Endothelial cell (in vitro differentiated cells): ENCODE results near the gene CD8B2. TPM values are rescaled to one million over a fixed set of nuclear protein-coding genes. Genes with fewer than 3 reads are reported as not detected.

ENCODE experiments used
- DNase-seq: peaks from one replicate; pipeline ENCODE4 v3.0.0; 2021; ENCODE audit warnings: low spot score
- H3K27ac Mint-ChIP-seq: one replicate; pipeline ENCODE4 v1.8.0; 2021; ENCODE audit warnings: mixed read lengths, inconsistent platforms; ENCODE audit not compliant: unreplicated experiment
- H3K27me3 Mint-ChIP-seq: one replicate; pipeline ENCODE4 v1.8.0; 2021; ENCODE audit warnings: mild to moderate bottlenecking, moderate library complexity, mixed read lengths, inconsistent platforms; ENCODE audit not compliant: unreplicated experiment
- H3K36me3 Mint-ChIP-seq: one replicate; pipeline ENCODE4 v1.8.0; 2021; ENCODE audit warnings: mild to moderate bottlenecking, low read depth, mixed read lengths, inconsistent platforms; ENCODE audit not compliant: unreplicated experiment
- H3K4me1 Mint-ChIP-seq: one replicate; pipeline ENCODE4 v1.8.0; 2021; ENCODE audit warnings: mild to moderate bottlenecking, mixed read lengths, inconsistent platforms; ENCODE audit not compliant: unreplicated experiment
- H3K4me3 Mint-ChIP-seq: one replicate; pipeline ENCODE4 v1.8.0; 2021; ENCODE audit warnings: mild to moderate bottlenecking, mixed read lengths, inconsistent platforms; ENCODE audit not compliant: unreplicated experiment
- H3K9me3 Mint-ChIP-seq: one replicate; pipeline ENCODE4 v1.8.0; 2021; ENCODE audit warnings: mixed read lengths, inconsistent platforms; ENCODE audit not compliant: unreplicated experiment
- total RNA-seq: library from RNA; stranded (reverse); fragmentation: NEBNext Ultra II Directional; extraction: Animal tissue kit (Norgen Biotek cat#: 25700); gene quantifications from one replicate; pipeline ENCODE4 v1.2.1, GENCODE V29; 2021; ENCODE audit not compliant: unreplicated experiment
- TF ChIP-seq, protein P1 (sequence below): fragments of 200-600 bp; sonication (generic); IDR thresholded peaks from one replicate; pipeline ENCODE4 v1.5.0; 2021; ENCODE audit warnings: antibody characterized with exemption; ENCODE audit not compliant: unreplicated experiment

Gene CD8B2
- total RNA-seq, 1 donor from 2014 or later = 0.05 TPM

DNA sequence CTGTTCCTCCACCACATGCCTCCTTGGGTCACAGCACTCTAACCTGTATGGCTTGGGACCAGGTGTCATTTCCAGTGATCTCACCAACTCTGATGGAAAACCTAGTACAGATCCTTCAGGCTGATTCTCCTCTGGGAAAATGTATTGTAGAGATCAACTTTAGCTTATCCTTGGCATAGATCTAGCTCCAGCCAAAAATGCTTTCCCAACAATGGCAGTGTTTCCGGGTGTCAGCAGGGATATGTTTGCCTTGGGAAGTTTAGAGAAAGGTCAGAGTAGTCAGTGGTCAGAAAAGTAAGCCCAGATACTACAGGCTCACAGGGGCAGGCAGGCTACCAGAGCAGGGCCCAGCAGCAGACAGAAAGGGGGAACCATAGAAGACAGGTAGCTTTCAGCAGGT is 73.6 kb downstream of the CD8B2 start:
- Mint-ChIP-seq H3K9me3 (no peaks in the 10 kb centered on the region), H3K27ac (no peak overlapping the region), H3K4me1 (no peaks in the 10 kb centered on the region), H3K27me3 (no peaks in the 10 kb centered on the region), H3K36me3 (peaks cover 3% of the 10 kb centered on the region), H3K4me3 (no peak overlapping the region)
- DNase-seq = no peak
- TF ChIP-seq, protein P1, sequence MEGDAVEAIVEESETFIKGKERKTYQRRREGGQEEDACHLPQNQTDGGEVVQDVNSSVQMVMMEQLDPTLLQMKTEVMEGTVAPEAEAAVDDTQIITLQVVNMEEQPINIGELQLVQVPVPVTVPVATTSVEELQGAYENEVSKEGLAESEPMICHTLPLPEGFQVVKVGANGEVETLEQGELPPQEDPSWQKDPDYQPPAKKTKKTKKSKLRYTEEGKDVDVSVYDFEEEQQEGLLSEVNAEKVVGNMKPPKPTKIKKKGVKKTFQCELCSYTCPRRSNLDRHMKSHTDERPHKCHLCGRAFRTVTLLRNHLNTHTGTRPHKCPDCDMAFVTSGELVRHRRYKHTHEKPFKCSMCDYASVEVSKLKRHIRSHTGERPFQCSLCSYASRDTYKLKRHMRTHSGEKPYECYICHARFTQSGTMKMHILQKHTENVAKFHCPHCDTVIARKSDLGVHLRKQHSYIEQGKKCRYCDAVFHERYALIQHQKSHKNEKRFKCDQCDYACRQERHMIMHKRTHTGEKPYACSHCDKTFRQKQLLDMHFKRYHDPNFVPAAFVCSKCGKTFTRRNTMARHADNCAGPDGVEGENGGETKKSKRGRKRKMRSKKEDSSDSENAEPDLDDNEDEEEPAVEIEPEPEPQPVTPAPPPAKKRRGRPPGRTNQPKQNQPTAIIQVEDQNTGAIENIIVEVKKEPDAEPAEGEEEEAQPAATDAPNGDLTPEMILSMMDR = no peak

DNA sequence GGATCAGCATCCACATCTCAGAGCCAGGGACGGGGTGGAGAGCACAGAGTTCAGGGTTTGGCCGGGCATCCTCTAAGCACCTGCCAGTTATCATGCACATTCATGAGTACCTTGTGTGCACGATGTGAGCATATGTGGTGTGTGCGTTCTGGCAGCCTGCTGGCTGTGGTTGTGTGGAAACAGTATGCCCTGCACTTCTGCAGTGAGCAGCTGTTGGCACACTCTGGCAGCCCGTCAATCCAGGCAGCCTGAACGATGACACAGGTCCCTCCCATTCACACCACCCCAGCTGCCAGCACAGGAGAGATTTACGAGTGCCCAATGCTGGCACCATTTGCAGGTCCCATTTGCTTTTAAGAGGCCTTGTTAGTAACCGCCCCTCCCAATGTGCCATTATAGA is 74.2 kb downstream of the CD8B2 start:
- Mint-ChIP-seq H3K4me1 (no peaks in the 10 kb centered on the region), H3K9me3 (no peaks in the 10 kb centered on the region), H3K4me3 (no peak overlapping the region), H3K36me3 (peaks cover 3% of the 10 kb centered on the region), H3K27ac (no peak overlapping the region), H3K27me3 (no peaks in the 10 kb centered on the region)
- DNase-seq = no peak
- TF ChIP-seq, protein P1 = no peak

DNA sequence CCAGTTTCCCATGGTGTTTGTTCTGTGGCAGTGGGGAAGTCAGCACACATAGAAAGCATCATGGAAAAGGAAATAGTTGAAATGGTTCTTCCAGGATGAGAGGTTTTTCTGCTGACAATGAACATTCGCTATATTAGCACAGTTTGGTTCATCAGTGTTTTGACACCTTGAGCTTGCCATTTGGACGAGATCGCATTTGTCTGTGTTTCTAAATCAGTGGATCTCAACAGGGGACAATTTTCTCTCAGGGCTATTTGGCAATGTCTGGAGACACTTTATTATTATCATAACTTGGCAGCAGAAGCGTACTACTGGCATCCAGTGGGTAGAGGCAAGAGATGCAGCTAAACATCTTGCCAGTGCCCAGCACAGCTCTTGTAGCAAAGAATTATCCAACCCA is 74.6 kb downstream of the CD8B2 start:
- Mint-ChIP-seq H3K27me3 (peaks cover 1% of the 10 kb centered on the region), H3K9me3 (no peaks in the 10 kb centered on the region), H3K4me3 (no peak overlapping the region), H3K27ac (no peak overlapping the region), H3K4me1 (no peaks in the 10 kb centered on the region), H3K36me3 (peaks cover 2% of the 10 kb centered on the region)
- TF ChIP-seq, protein P1 = no peak
- DNase-seq = no peak

DNA sequence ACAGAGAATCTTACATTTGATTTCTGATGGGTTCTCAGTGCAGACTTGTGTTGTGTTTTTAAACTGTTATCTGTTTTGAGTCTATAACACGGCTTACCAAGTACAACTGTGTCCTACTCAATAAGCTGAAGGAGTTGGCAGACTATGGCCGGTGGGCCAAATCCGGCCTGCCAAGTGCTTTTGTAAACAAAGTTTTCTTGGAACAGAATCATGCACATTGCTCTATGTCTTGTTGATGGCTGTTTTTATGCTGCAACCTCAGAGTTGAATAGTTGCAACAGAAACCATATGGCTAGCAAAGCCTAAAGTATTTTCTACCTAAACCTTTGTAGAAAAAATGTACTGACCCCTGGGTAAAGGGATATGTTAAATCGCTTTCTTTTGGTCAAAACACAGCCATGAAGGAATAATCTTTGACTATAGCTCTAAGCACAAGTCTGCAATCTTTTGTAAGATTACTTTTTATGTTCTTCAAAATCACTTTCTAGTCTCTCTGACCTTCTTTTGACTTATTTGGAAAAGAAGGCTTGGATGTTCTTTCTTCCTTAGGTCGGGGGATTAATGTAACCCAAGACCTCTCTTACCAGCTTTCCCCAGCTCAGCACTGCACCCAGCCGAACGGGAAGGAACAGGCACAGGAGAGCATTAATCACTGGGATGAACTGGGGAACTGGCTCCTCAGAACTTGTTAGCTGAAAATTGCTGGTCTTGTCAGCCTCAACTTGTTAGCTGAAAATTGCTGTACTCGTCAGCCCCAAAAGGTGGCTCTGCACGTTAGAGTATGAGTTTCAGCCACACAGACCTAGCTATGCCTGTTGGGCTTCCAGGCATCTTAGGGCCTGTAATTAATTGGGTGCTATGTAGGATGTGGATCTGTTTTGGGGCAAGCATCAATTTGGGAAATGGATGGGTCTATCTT is 75.4 kb downstream of the CD8B2 start:
- H3K27me3 Mint-ChIP-seq = peaks cover 1% of the 10 kb centered on the region
- TF ChIP-seq, protein P1 = no peak
- H3K27ac Mint-ChIP-seq = no peak overlapping the region

DNA sequence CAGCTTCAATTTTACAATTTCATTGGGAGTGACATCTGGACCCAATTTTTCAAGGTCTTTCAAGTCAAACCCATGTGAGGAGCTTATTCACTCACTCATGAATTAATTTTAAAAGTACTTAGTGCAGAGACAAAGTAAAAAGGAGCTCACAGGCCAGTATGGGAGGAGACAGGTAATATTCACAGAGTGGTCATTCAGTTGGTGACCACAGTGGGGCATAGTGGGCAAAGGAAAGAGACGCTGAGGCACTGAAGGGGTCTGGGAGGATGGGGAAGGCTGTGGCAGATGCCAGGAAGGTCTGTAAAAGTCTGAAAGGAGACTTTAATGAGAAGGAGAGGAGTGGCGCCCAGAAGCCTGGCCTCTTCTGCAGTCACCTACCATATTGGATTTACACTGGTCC is 76.0 kb downstream of the CD8B2 start:
- H3K9me3 Mint-ChIP-seq = no peaks in the 10 kb centered on the region
- TF ChIP-seq, protein P1 = no peak
- no peak overlapping the region for H3K4me3 Mint-ChIP-seq
- peaks cover 1% of the 10 kb centered on the region for H3K27me3 Mint-ChIP-seq
- H3K36me3 Mint-ChIP-seq = no peaks in the 10 kb centered on the region
- no peaks in the 10 kb centered on the region for H3K4me1 Mint-ChIP-seq
- H3K27ac Mint-ChIP-seq = no peak overlapping the region
- DNase-seq = peak; percentile 38

More for the DNA sequence above, 75.4 kb downstream of the CD8B2 start:
- H3K4me3 Mint-ChIP-seq = no peak overlapping the region
- no peaks in the 10 kb centered on the region for H3K36me3 Mint-ChIP-seq
- H3K4me1 Mint-ChIP-seq = no peaks in the 10 kb centered on the region
- no peak for DNase-seq
- H3K9me3 Mint-ChIP-seq = no peaks in the 10 kb centered on the region
